H1 (cell line): ENCODE results near the gene PDGFRA. TPM values are rescaled to one million over a fixed set of nuclear protein-coding genes. Genes with fewer than 3 reads are reported as not detected.

ENCODE experiments used
- CTCF ChIA-PET: fragments of 300-600 bp; sonication (Branson Sonifier 250); formaldehyde crosslinking; loops from one replicate; lab custom pipeline; 2021; ENCODE audit not compliant: partially characterized antibody; lab: Charles Lee
- POLR2A ChIA-PET: fragments of 300-600 bp; sonication (Branson Sonifier 250); formaldehyde crosslinking; loops from one replicate; lab custom pipeline; 2021; ENCODE audit warnings: inconsistent platforms; ENCODE audit not compliant: partially characterized antibody; lab: Charles Lee
- DNase-seq, 2 experiments: peaks; one replicate each; pipeline versions ENCODE4 v3.0.0 to v3.0.0-alpha.2; 2010 to 2022; ENCODE audit warnings: low spot score in 2 of 2, low read depth in 1 of 2, mixed read lengths in 1 of 2
- FAIRE-seq: peaks from 2 replicates; lab custom pipeline; 2011; peaks lifted over from hg19 to GRCh38; lab: Jason Lieb, UNC
- H2AFZ ChIP-seq: 2 replicates; pipeline ENCODE4 v1.8.1; 2012; ENCODE audit warnings: low read length, inconsistent platforms
- H2AK5ac ChIP-seq: 2 replicates; pipeline ENCODE4 v1.6.1; 2013; ENCODE audit warnings: low read depth, low read length
- H2BK120ac ChIP-seq: replicated peaks from 2 replicates; pipeline ENCODE3; 2013; ENCODE audit warnings: low read depth, low read length, inconsistent platforms
- H2BK12ac ChIP-seq: 2 replicates; pipeline ENCODE4 v1.6.1; 2013; ENCODE audit warnings: low read depth, low read length
- H2BK15ac ChIP-seq: 2 replicates; pipeline ENCODE4 v1.6.1; 2013; ENCODE audit warnings: low read length
- H2BK20ac ChIP-seq: 2 replicates; pipeline ENCODE4 v1.6.1; 2013; ENCODE audit warnings: low read length
- H2BK5ac ChIP-seq: 2 replicates; pipeline ENCODE4 v1.6.1; 2013; ENCODE audit warnings: low read depth, low read length
- H3K14ac ChIP-seq: 2 replicates; pipeline ENCODE4 v1.6.1; 2013; ENCODE audit warnings: inconsistent platforms; ENCODE audit not compliant: insufficient read length
- H3K18ac ChIP-seq: 2 replicates; pipeline ENCODE4 v1.6.1; 2013; ENCODE audit warnings: low read length; ENCODE audit errors: extremely low read depth
- H3K23ac ChIP-seq: 2 replicates; pipeline ENCODE4 v1.6.1; 2013; ENCODE audit warnings: inconsistent platforms; ENCODE audit not compliant: insufficient read length
- H3K23me2 ChIP-seq: 2 replicates; pipeline ENCODE4 v1.6.1; 2013; ENCODE audit warnings: low read depth, low read length
- H3K27ac ChIP-seq: 2 replicates; pipeline ENCODE4 v1.6.1; 2011; ENCODE audit warnings: low read depth, low read length, inconsistent platforms
- H3K27me3 ChIP-seq, 4 experiments: replicated peaks in 1 of 4; 1 replicate in 1 of 4; 2 replicates in 3 of 4; pipeline versions ENCODE4 v1.6.1 to v1.8.1; 2011 to 2013; ENCODE audit warnings: low read length in 3 of 4, mild to moderate bottlenecking in 3 of 4, inconsistent platforms in 2 of 4, mixed read lengths in 2 of 4, moderate library complexity in 1 of 4; ENCODE audit not compliant: control insufficient read depth in 3 of 4, insufficient read depth in 3 of 4; ENCODE audit errors: extremely low read depth in 1 of 4
- H3K36me3 ChIP-seq, 4 experiments: 2 replicates each; pipeline versions ENCODE4 v1.6.1 to v1.8.1; 2011 to 2013; ENCODE audit warnings: mild to moderate bottlenecking in 4 of 4, low read length in 3 of 4, moderate library complexity in 2 of 4, control low read depth in 1 of 4, inconsistent platforms in 1 of 4; ENCODE audit not compliant: insufficient read depth in 4 of 4, control insufficient read depth in 2 of 4
- H3K4ac ChIP-seq: replicated peaks from 2 replicates; pipeline ENCODE3; 2013; ENCODE audit warnings: low read length, low read depth, mixed read lengths, inconsistent platforms; ENCODE audit not compliant: insufficient read length
- H3K4me1 ChIP-seq, 4 experiments: replicated peaks in 1 of 4; 1 replicate in 1 of 4; 2 replicates in 3 of 4; pipeline versions ENCODE4 v1.6.1 to v1.8.1; 2011 to 2013; ENCODE audit warnings: low read length in 3 of 4, inconsistent platforms in 2 of 4, mixed read lengths in 1 of 4; ENCODE audit not compliant: insufficient read depth in 4 of 4, control insufficient read depth in 3 of 4
- H3K4me2 ChIP-seq, 2 experiments: 2 replicates each; pipeline versions ENCODE4 v1.6.1 to v1.8.1; 2011 to 2013; ENCODE audit warnings: low read depth in 2 of 2, low read length in 2 of 2, control low read depth in 1 of 2, inconsistent platforms in 1 of 2, mild to moderate bottlenecking in 1 of 2; ENCODE audit not compliant: insufficient read depth in 1 of 2
- H3K4me3 ChIP-seq, 4 experiments: fragments of 200-600, 300-600 bp in 1 of 4; sonication (generic), shearing (Covaris generic), sonication (Bioruptor Twin) in 1 of 4; 2 replicates each; pipeline versions ENCODE4 v1.5.1 to v1.8.1; 2011 to 2016; ENCODE audit warnings: low read length in 4 of 4, low read depth in 3 of 4, control low read depth in 2 of 4, inconsistent platforms in 2 of 4, mild to moderate bottlenecking in 2 of 4, mixed read lengths in 1 of 4, moderate library complexity in 1 of 4; ENCODE audit not compliant: insufficient read depth in 2 of 4; ENCODE audit errors: extremely low read depth in 1 of 4
- H3K56ac ChIP-seq: replicated peaks from 2 replicates; pipeline ENCODE3; 2013; ENCODE audit warnings: low read depth, mild to moderate bottlenecking, mixed read lengths, low read length, inconsistent platforms; ENCODE audit not compliant: insufficient read length
- H3K79me1 ChIP-seq: 2 replicates; pipeline ENCODE4 v1.6.1; 2013; ENCODE audit warnings: low read depth, low read length, control low read depth
- H3K79me2 ChIP-seq, 2 experiments: 2 replicates each; pipeline versions ENCODE4 v1.6.1 to v1.8.1; 2012 to 2013; ENCODE audit warnings: low read length in 2 of 2, mild to moderate bottlenecking in 2 of 2, inconsistent platforms in 1 of 2; ENCODE audit not compliant: insufficient read depth in 2 of 2, control insufficient read depth in 1 of 2
- H3K9ac ChIP-seq, 4 experiments: replicated peaks in 1 of 4; 1 replicate in 1 of 4; 2 replicates in 3 of 4; pipeline versions ENCODE4 v1.6.1 to v1.8.1; 2011 to 2013; ENCODE audit warnings: low read depth in 3 of 4, low read length in 3 of 4, control low read depth in 2 of 4, mild to moderate bottlenecking in 2 of 4, moderate library complexity in 2 of 4, inconsistent platforms in 1 of 4; ENCODE audit errors: extremely low read depth in 1 of 4
- H3K9me3 ChIP-seq, 2 experiments: 2 replicates each; pipeline versions ENCODE4 v1.6.1 to v1.8.1; 2012 to 2013; ENCODE audit warnings: mild to moderate bottlenecking in 2 of 2, moderate library complexity in 2 of 2, control low read depth in 1 of 2, inconsistent platforms in 1 of 2, low read depth in 1 of 2, low read length in 1 of 2, mixed read lengths in 1 of 2; ENCODE audit not compliant: insufficient read depth in 2 of 2
- H4K20me1 ChIP-seq, 2 experiments: replicated peaks in 1 of 2; 2 replicates each; pipeline versions ENCODE3 to v1.8.1; 2011 to 2013; ENCODE audit warnings: inconsistent platforms in 2 of 2, low read length in 2 of 2, mild to moderate bottlenecking in 1 of 2; ENCODE audit not compliant: insufficient read depth in 2 of 2, control insufficient read depth in 1 of 2
- H4K5ac ChIP-seq: 2 replicates; pipeline ENCODE4 v1.6.1; 2013; ENCODE audit warnings: low read length, low read depth, mixed read lengths, inconsistent platforms; ENCODE audit not compliant: insufficient read length
- H4K8ac ChIP-seq: 2 replicates; pipeline ENCODE4 v1.8.0; 2013; ENCODE audit warnings: mild to moderate bottlenecking, moderate library complexity, low read length, inconsistent platforms; ENCODE audit not compliant: insufficient read depth; ENCODE audit errors: extremely low read depth
- H4K91ac ChIP-seq: replicated peaks from 2 replicates; pipeline ENCODE3; 2013; ENCODE audit warnings: low read length, mixed read lengths, inconsistent platforms; ENCODE audit not compliant: insufficient read length
- SUZ12 ChIP-seq: fragments of 200-600 bp; sonication (generic); IDR thresholded peaks from 2 replicates; pipeline ENCODE4 v1.6.1; 2012; ENCODE audit warnings: mild to moderate bottlenecking, inconsistent platforms, low read length, moderate library complexity, mixed read lengths
- WGBS, 2 experiments: shearing (Covaris generic) in 1 of 2; methylation state at CpG; one replicate each; pipeline versions ENCODE4 v1.1.6 to v1.1.7; 2013 to 2015; ENCODE audit warnings: low lambda C conversion rate in 2 of 2, mixed read lengths in 2 of 2, inconsistent platforms in 1 of 2, low coverage in 1 of 2, missing lambda C conversion rate in 1 of 2; ENCODE audit not compliant: insufficient replicate concordance in 2 of 2, insufficient coverage in 1 of 2, insufficient read length in 1 of 2; ENCODE audit errors: extremely low coverage in 1 of 2, missing lambda C conversion rate in 1 of 2; 5-methylcytosine and 5-hydroxymethylcytosine counted together
- polyA plus RNA-seq, 7 experiments: library from polyadenylated mRNA; depleted of rRNA in 3 of 7; stranded (reverse) in 5 of 7; unstranded in 2 of 7; fragments of >200 nt in 5 of 7; fragments of 200-250 nt in 2 of 7; gene quantifications; 1 replicate in 5 of 7; 2 replicates in 1 of 7; 4 replicates in 1 of 7; pipeline versions ENCODE4 v1.2.1 to v1.2.3, GENCODE V29; 2011 to 2013; ENCODE audit warnings: missing spikeins in 2 of 7, mixed read lengths in 2 of 7
- total RNA-seq: library from RNA; stranded (reverse); fragmentation: NEBNext Ultra II Directional; extraction: Animal tissue kit (Norgen Biotek cat#: 25700); gene quantifications from 2 replicates; pipeline ENCODE4 v1.2.1, GENCODE V29; 2021

PDGFRA gene
- total and polyA plus RNA-seq, 2 of the 8 experiments (the other 6 are each of a cell fraction or from before 2014, with no cell fraction given): 1.4 to 3.4 TPM

GRCh38 chr4:54230484-54231418 is 1.7 kb downstream of the PDGFRA start:
- no peak for FAIRE-seq
- Histone ChIP-seq H3K79me1 (no peaks in the 10 kb centered on the region), H3K14ac (no peak overlapping the region), H4K8ac (peak overlapping the region; percentile 73; the same call in 1 of the 2 replicates), H4K91ac (no peak overlapping the region), H4K20me1 (peaks cover 7 to 10% of the 10 kb centered on the region in 2 experiments), H3K23me2 (peaks cover 44% of the 10 kb centered on the region), H3K9me3 (peaks cover 0 to 3% of the 10 kb centered on the region in 2 experiments; a peak in 1 of 4 replicates), H3K4me2 (peak overlapping the region; percentile 67 to 72), H2BK5ac (no peak overlapping the region), H3K18ac (peak overlapping the region; percentile 32; the same call in 1 of the 2 replicates), H3K56ac (no peak overlapping the region), H3K4ac (no peak overlapping the region), H2BK15ac (peak overlapping the region; percentile 61; the same call in 1 of the 2 replicates), H2AFZ (peak overlapping the region; percentile 46; the same call in 1 of the 2 replicates), H3K36me3 (no peaks in the 10 kb centered on the region), H3K79me2 (no peaks in the 10 kb centered on the region), H3K27ac (no peak overlapping the region), H2BK20ac (no peak overlapping the region), H2BK120ac (no peak overlapping the region), H3K27me3 (peaks cover 45 to 81% (median 77%) of the 10 kb centered on the region in 4 experiments), H3K4me1 (peaks cover 0 to 31% (median 20%) of the 10 kb centered on the region in 4 experiments; a peak in 6 of 7 replicates), H2AK5ac (no peak overlapping the region; the same call in 1 of the 2 replicates), H2BK12ac (peak overlapping the region; percentile 87; the same call in 1 of the 2 replicates), H3K23ac (no peak overlapping the region), H3K9ac (no peak overlapping the region), H3K4me3 (peak overlapping the region; percentile 13 to 85 (median 36); a peak in 5 of 8 replicates), H4K5ac (no peak overlapping the region)
- CTCF ChIA-PET: interaction anchor here (0.5 to 5.3 kb wide), 8 partner anchors 14 to 780 kb away, joined by 3 to 65 read pairs (median 4); no protein-coding TSS in a partner anchor
- DNase-seq: peak in 1 of 2 experiments; percentile 76
- 4% methylated on average over 55 of the region's 63 CpGs; no CpG with 5 or more reads in 1 of the 2 experiments for WGBS, 2 experiments
- POLR2A ChIA-PET: interaction anchor here (1.0 kb wide), 1 partner anchor 134 kb away, joined by 3 read pairs; no protein-coding TSS in a partner anchor
- TF ChIP-seq SUZ12: peak; percentile 93
